H9 (cell line): ENCODE results near the gene SGCD. TPM values are rescaled to one million over a fixed set of nuclear protein-coding genes. Genes with fewer than 3 reads are reported as not detected.

Experiments
- DNase-seq: peaks from one replicate; pipeline ENCODE4 v3.0.0-alpha.2; 2017
- H2AFZ ChIP-seq: one replicate; pipeline ENCODE4 v1.6.1; 2013; ENCODE audit warnings: mild to moderate bottlenecking, low read length, control low read depth, moderate library complexity
- H2AK5ac ChIP-seq: 2 replicates; pipeline ENCODE4 v1.6.1; 2013; ENCODE audit warnings: low read length, control low read depth, mixed read lengths; ENCODE audit not compliant: insufficient read length
- H2BK120ac ChIP-seq: one replicate; pipeline ENCODE4 v1.6.1; 2013; ENCODE audit warnings: low read depth, mild to moderate bottlenecking, low read length, control low read depth, inconsistent platforms; ENCODE audit not compliant: poor library complexity, severe bottlenecking
- H2BK12ac ChIP-seq: 2 replicates; pipeline ENCODE4 v1.6.1; 2013; ENCODE audit warnings: low read length, control low read depth, mixed read lengths, low read depth; ENCODE audit not compliant: insufficient read length
- H2BK15ac ChIP-seq: 2 replicates; pipeline ENCODE4 v1.6.1; 2013; ENCODE audit warnings: low read depth, low read length, control low read depth
- H2BK20ac ChIP-seq: one replicate; pipeline ENCODE4 v1.6.1; 2013; ENCODE audit warnings: low read depth, mild to moderate bottlenecking, low read length, control low read depth, inconsistent platforms; ENCODE audit not compliant: poor library complexity, severe bottlenecking
- H2BK5ac ChIP-seq: 2 replicates; pipeline ENCODE4 v1.6.1; 2013; ENCODE audit warnings: low read length, control low read depth, mixed read lengths; ENCODE audit not compliant: insufficient read length
- H3K14ac ChIP-seq: 2 replicates; pipeline ENCODE4 v1.6.1; 2013; ENCODE audit warnings: low read length, control low read depth; ENCODE audit not compliant: insufficient read depth
- H3K18ac ChIP-seq: 2 replicates; pipeline ENCODE4 v1.6.1; 2013; ENCODE audit warnings: low read depth, mild to moderate bottlenecking, mixed read lengths, low read length, control low read depth; ENCODE audit not compliant: insufficient read length
- H3K23ac ChIP-seq: 2 replicates; pipeline ENCODE4 v1.6.1; 2013; ENCODE audit warnings: low read length, control low read depth, mixed read lengths, low read depth; ENCODE audit not compliant: insufficient read length
- H3K23me2 ChIP-seq: 2 replicates; pipeline ENCODE4 v1.6.1; 2013; ENCODE audit warnings: low read depth, mild to moderate bottlenecking, mixed read lengths, low read length, control low read depth; ENCODE audit not compliant: insufficient read length, poor library complexity, severe bottlenecking
- H3K27ac ChIP-seq: 2 replicates; pipeline ENCODE4 v1.5.1; 2013; ENCODE audit warnings: low read length, control low read depth, mixed read lengths, low read depth; ENCODE audit not compliant: insufficient read length
- H3K27me3 ChIP-seq: 2 replicates; pipeline ENCODE4 v1.6.1; 2013; ENCODE audit warnings: low read length, control low read depth, inconsistent platforms; ENCODE audit not compliant: insufficient read depth
- H3K4ac ChIP-seq: 2 replicates; pipeline ENCODE4 v1.6.1; 2013; ENCODE audit warnings: low read depth, mild to moderate bottlenecking, control low read depth, inconsistent platforms, low read length, moderate library complexity
- H3K4me1 ChIP-seq: 2 replicates; pipeline ENCODE4 v1.6.1; 2013; ENCODE audit warnings: low read length, control low read depth, inconsistent platforms; ENCODE audit not compliant: insufficient read depth
- H3K4me2 ChIP-seq: 2 replicates; pipeline ENCODE4 v1.6.1; 2013; ENCODE audit warnings: low read length, control low read depth, mixed read lengths; ENCODE audit not compliant: insufficient read length, insufficient read depth
- H3K56ac ChIP-seq: 2 replicates; pipeline ENCODE4 v1.6.1; 2013; ENCODE audit warnings: low read depth, mild to moderate bottlenecking, mixed read lengths, low read length, control low read depth; ENCODE audit not compliant: insufficient read length
- H3K79me1 ChIP-seq: 2 replicates; pipeline ENCODE4 v1.6.1; 2013; ENCODE audit warnings: low read depth, mild to moderate bottlenecking, moderate library complexity, low read length, control low read depth, inconsistent platforms; ENCODE audit not compliant: insufficient read depth, poor library complexity, severe bottlenecking
- H3K79me2 ChIP-seq: 2 replicates; pipeline ENCODE4 v1.6.1; 2013; ENCODE audit warnings: low read length, control low read depth, inconsistent platforms; ENCODE audit not compliant: insufficient read depth
- H3K9ac ChIP-seq: 2 replicates; pipeline ENCODE4 v1.6.1; 2013; ENCODE audit warnings: low read length, control low read depth, mixed read lengths; ENCODE audit not compliant: insufficient read length; ENCODE audit errors: extremely low read depth
- H3K9me3 ChIP-seq: one replicate; pipeline ENCODE4 v1.6.1; 2013; ENCODE audit warnings: low read depth, low read length, inconsistent platforms; ENCODE audit not compliant: control insufficient read depth
- H3T11ph ChIP-seq: one replicate; pipeline ENCODE4 v1.6.1; 2013; ENCODE audit warnings: mild to moderate bottlenecking, low read length, control low read depth, inconsistent platforms
- H4K20me1 ChIP-seq: one replicate; pipeline ENCODE4 v1.6.1; 2013; ENCODE audit not compliant: control insufficient read depth, insufficient read length, insufficient read depth
- H4K5ac ChIP-seq: 2 replicates; pipeline ENCODE4 v1.6.1; 2013; ENCODE audit warnings: low read depth, mild to moderate bottlenecking, mixed read lengths, low read length, control low read depth; ENCODE audit not compliant: insufficient read length
- H4K8ac ChIP-seq: replicated peaks from 2 replicates; pipeline ENCODE4 v1.6.1; 2013; ENCODE audit warnings: low read length, control low read depth, mixed read lengths, low read depth; ENCODE audit not compliant: insufficient read length
- H4K91ac ChIP-seq: 2 replicates; pipeline ENCODE4 v1.6.1; 2013; ENCODE audit warnings: low read depth, mild to moderate bottlenecking, moderate library complexity, mixed read lengths, low read length, control low read depth; ENCODE audit not compliant: insufficient read length
- H3K27ac Mint-ChIP-seq, 3 experiments: 2 replicates in 2 of 3; 3 replicates in 1 of 3; pipeline ENCODE4 v1.8.0; 2020 to 2021; ENCODE audit warnings: mixed read lengths in 3 of 3, mild to moderate bottlenecking in 1 of 3, moderate library complexity in 1 of 3
- H3K27me3 Mint-ChIP-seq: 2 replicates; pipeline ENCODE4 v1.8.0; 2021; ENCODE audit warnings: low read depth, mild to moderate bottlenecking, moderate library complexity, mixed read lengths
- H3K36me3 Mint-ChIP-seq, 3 experiments: 2 replicates in 2 of 3; 3 replicates in 1 of 3; pipeline ENCODE4 v1.8.0; 2020 to 2021; ENCODE audit warnings: low read depth in 3 of 3, mixed read lengths in 3 of 3; ENCODE audit not compliant: insufficient read depth in 1 of 3
- H3K4me1 Mint-ChIP-seq, 2 experiments: 2 replicates each; pipeline ENCODE4 v1.8.0; 2020; ENCODE audit warnings: mixed read lengths in 2 of 2
- H3K4me3 Mint-ChIP-seq, 2 experiments: 2 replicates in 1 of 2; 3 replicates in 1 of 2; pipeline ENCODE4 v1.8.0; 2020 to 2021; ENCODE audit warnings: mild to moderate bottlenecking in 2 of 2, mixed read lengths in 2 of 2, moderate library complexity in 1 of 2
- H3K9me3 Mint-ChIP-seq, 2 experiments: 2 replicates in 1 of 2; 3 replicates in 1 of 2; pipeline ENCODE4 v1.8.0; 2020; ENCODE audit warnings: mild to moderate bottlenecking in 2 of 2, mixed read lengths in 2 of 2, moderate library complexity in 1 of 2
- CTCF ChIP-seq: fragments of 200-600 bp; sonication (generic); conservative IDR thresholded peaks from 3 replicates; pipeline ENCODE4 v1.8.0; 2021; ENCODE audit warnings: antibody characterized with exemption, mild to moderate bottlenecking
- WGBS: extraction: QIAGEN DNeasy Blood & Tissue Kit; methylation state at CpG from one replicate; pipeline ENCODE4 v1.1.7; 2013; ENCODE audit warnings: missing lambda C conversion rate, low lambda C conversion rate, mixed read lengths; ENCODE audit not compliant: insufficient read length; ENCODE audit errors: extremely low coverage; 5-methylcytosine and 5-hydroxymethylcytosine counted together
- total RNA-seq: library from RNA; stranded (reverse); gene quantifications from 2 replicates; pipeline ENCODE4 v1.2.1, GENCODE V29; 2021

The SGCD gene
- total RNA-seq, 1 experiment from 2014 or later: 0.11 TPM

GRCh38 chr5:156597276-156597675 lies 270.3 kb downstream of the SGCD start:
- Histone ChIP-seq H3K9me3 (no peaks in the 10 kb centered on the region), H4K20me1 (no peaks in the 10 kb centered on the region), H3T11ph (no peak overlapping the region), H2BK5ac (no peak overlapping the region), H3K9ac (no peak overlapping the region), H4K91ac (no peak overlapping the region), H2BK20ac (no peak overlapping the region), H2BK120ac (no peak overlapping the region), H3K4me1 (no peaks in the 10 kb centered on the region), H3K4me2 (no peak overlapping the region), H2AK5ac (no peak overlapping the region), H3K79me1 (no peaks in the 10 kb centered on the region), H2AFZ (no peak overlapping the region), H4K5ac (no peak overlapping the region), H2BK12ac (no peak overlapping the region), H3K27ac (no peak overlapping the region), H2BK15ac (no peak overlapping the region), H3K27me3 (no peaks in the 10 kb centered on the region), H3K23ac (no peak overlapping the region), H3K14ac (no peak overlapping the region), H3K56ac (no peak overlapping the region), H3K18ac (no peak overlapping the region), H3K79me2 (no peaks in the 10 kb centered on the region), H3K4ac (no peak overlapping the region), H3K23me2 (no peaks in the 10 kb centered on the region), H4K8ac (no peak overlapping the region)
- no peak for TF ChIP-seq CTCF
- Mint-ChIP-seq H3K36me3 (peaks cover 3 to 5% (median 4%) of the 10 kb centered on the region in 3 experiments; a peak in 3 of 7 replicates), H3K27me3 (peaks cover 2% of the 10 kb centered on the region; the same call in 1 of the 2 replicates), H3K9me3 (peaks cover 11 to 12% of the 10 kb centered on the region in 2 experiments), H3K27ac (no peak overlapping the region), H3K4me3 (no peak overlapping the region), H3K4me1 (no peaks in the 10 kb centered on the region)
- WGBS: no CpG with 5 or more reads among the region's 3 CpGs
- DNase-seq: no peak
